Measurements from ENCODE around the gene FOXRED2.

Gene FOXRED2

DNA sequence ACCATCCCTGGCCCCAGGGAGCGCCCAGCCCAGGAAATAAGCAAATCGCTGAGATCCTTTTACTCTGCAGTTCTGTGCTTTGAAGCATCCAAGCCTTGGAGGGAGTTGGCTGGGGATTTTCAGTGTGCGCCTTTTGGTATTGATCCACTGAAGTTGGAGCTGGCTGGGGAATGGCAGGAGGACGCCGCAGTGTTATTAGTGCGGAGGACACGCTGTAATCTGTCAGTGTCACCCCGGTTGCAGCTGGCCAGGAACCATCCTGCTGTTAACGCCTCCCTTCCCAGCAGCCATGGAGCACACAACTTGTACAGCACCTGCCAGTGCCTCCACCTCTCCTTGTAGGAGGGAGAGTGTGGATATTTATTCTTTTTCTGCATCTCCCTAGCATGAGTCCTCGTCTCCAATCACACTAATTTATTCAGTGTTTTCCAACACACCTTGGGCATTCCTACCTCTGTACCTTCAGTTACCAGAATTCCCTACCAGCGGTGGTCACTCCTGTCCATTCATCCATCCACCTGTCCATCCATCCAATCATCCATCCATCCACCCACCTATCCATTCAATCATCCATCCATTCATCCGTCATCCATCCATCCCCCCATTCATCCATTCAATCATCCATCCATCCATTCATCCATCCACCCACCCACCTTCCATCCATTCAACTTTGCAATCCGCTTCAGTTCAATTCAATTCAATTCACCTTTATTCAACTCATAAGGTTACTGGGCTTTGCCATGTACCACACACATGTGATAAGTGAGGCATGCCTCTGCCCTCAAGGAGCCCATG, 44.1 kb upstream of the FOXRED2 start:
- no peaks in the 10 kb centered on the region for H4K20me1 ChIP-seq (ENCODE audit: low read depth, low read length)
- no peak for TF ChIP-seq CTCF (IDR thresholded peaks at IDR 0.05; ENCODE audit: insufficient read depth, low read length, poor library complexity, severe bottlenecking)
- TF ChIP-seq EZH2phosphoT487 (conservative IDR thresholded peaks at IDR 0.05; ENCODE audit: low read length), result no peak
- H3K4me2 ChIP-seq (ENCODE audit: low read depth, low read length, poor library complexity, severe bottlenecking), result no peak overlapping the region

DNA sequence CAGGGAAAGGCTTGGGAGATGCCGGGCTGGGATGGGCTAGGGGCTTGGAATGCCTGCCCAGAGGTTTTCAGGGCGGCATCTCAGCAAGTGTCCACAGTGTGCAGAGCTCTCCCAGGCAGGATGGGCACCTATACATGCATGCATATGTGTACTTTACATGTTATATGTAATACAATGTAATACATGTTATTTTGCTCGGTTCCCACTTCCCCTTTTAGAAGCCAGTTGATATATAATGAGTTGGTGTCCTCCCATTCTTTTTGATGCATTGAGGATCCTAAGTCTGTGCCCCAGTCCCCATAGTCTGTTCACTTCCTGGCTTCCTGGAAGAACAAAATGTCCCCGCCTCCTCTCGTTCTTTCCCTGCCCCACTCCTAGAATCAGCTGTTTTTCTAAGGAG, 42.2 kb upstream of the FOXRED2 start:
- Histone ChIP-seq H3K4me3 (ENCODE audit: insufficient read depth, low read length, poor library complexity, severe bottlenecking) (no peak overlapping the region), H3K9ac (ENCODE audit: low read length) (no peak overlapping the region), H3F3A (ENCODE audit: insufficient read depth) (no peaks in the 10 kb centered on the region), H2AFZ (ENCODE audit: low read depth, low read length, severe bottlenecking) (no peak overlapping the region), H3K9me2 (replicated peaks; ENCODE audit: insufficient read depth, low read length) (no peaks in the 10 kb centered on the region), H3K27me3 (ENCODE audit: low read length) (no peaks in the 10 kb centered on the region), H4K20me1 (ENCODE audit: low read depth, low read length) (no peaks in the 10 kb centered on the region), H3K36me3 (ENCODE audit: low read length) (no peaks in the 10 kb centered on the region), H3K4me2 (ENCODE audit: low read depth, low read length, poor library complexity, severe bottlenecking) (no peak overlapping the region), H3K9me3 (ENCODE audit: insufficient read depth, low read length) (no peaks in the 10 kb centered on the region), H3K79me2 (ENCODE audit: insufficient read depth, low read length) (no peaks in the 10 kb centered on the region), H3K27ac (ENCODE audit: low read depth, low read length) (no peak overlapping the region)
- no peak for TF ChIP-seq EZH2phosphoT487 (conservative IDR thresholded peaks at IDR 0.05; ENCODE audit: low read length)
- no peak for TF ChIP-seq CTCF (IDR thresholded peaks at IDR 0.05; ENCODE audit: insufficient read depth, low read length, poor library complexity, severe bottlenecking)

More for the DNA sequence above, 44.1 kb upstream of the FOXRED2 start:
- Histone ChIP-seq H3K36me3 (ENCODE audit: low read length) (no peaks in the 10 kb centered on the region), H3K27me3 (ENCODE audit: low read length) (no peaks in the 10 kb centered on the region), H3K79me2 (ENCODE audit: insufficient read depth, low read length) (no peaks in the 10 kb centered on the region), H3K9me2 (replicated peaks; ENCODE audit: insufficient read depth, low read length) (no peaks in the 10 kb centered on the region), H3K27ac (ENCODE audit: low read depth, low read length) (no peak overlapping the region), H3K9me3 (ENCODE audit: insufficient read depth, low read length) (no peaks in the 10 kb centered on the region), H3K9ac (ENCODE audit: low read length) (no peak overlapping the region), H3K4me3 (ENCODE audit: insufficient read depth, low read length, poor library complexity, severe bottlenecking) (no peak overlapping the region), H2AFZ (ENCODE audit: low read depth, low read length, severe bottlenecking) (no peak overlapping the region), H3F3A (ENCODE audit: insufficient read depth) (no peaks in the 10 kb centered on the region)

DNA sequence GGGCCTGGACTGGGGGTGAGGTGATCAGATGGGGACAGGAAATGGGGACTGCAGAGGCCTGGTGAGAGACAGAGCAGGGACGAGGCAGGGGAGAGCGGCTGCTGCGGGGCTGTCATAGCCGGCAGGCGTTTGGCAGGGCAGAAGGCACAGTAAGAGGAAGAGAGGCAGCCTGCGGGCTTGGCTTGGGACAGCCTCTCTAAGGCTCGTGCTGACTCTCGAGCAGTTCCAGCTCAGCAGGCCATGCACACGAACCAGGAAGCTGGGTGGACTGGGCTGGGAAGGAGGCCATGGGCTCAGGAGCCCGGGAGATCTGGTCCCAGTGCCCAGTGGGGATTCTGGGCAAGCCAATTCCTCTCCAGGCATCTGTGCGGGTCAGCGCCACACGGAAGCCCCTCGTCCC, 41.8 kb upstream of the FOXRED2 start:
- H4K20me1 ChIP-seq (ENCODE audit: low read depth, low read length), result no peaks in the 10 kb centered on the region
- H3K4me2 ChIP-seq (ENCODE audit: low read depth, low read length, poor library complexity, severe bottlenecking), result no peak overlapping the region
- H3K36me3 ChIP-seq (ENCODE audit: low read length), result no peaks in the 10 kb centered on the region
- H3K9ac ChIP-seq (ENCODE audit: low read length), result no peak overlapping the region
- no peaks in the 10 kb centered on the region for H3F3A ChIP-seq (ENCODE audit: insufficient read depth)
- H3K79me2 ChIP-seq (ENCODE audit: insufficient read depth, low read length), result no peaks in the 10 kb centered on the region
- H3K27ac ChIP-seq (ENCODE audit: low read depth, low read length), result no peak overlapping the region
- H3K9me2 ChIP-seq (replicated peaks; ENCODE audit: insufficient read depth, low read length), result no peaks in the 10 kb centered on the region
- H3K27me3 ChIP-seq (ENCODE audit: low read length), result no peaks in the 10 kb centered on the region
- no peaks in the 10 kb centered on the region for H3K9me3 ChIP-seq (ENCODE audit: insufficient read depth, low read length)
- H2AFZ ChIP-seq (ENCODE audit: low read depth, low read length, severe bottlenecking), result no peak overlapping the region
- no peak overlapping the region for H3K4me3 ChIP-seq (ENCODE audit: insufficient read depth, low read length, poor library complexity, severe bottlenecking)
- no peak for TF ChIP-seq EZH2phosphoT487 (conservative IDR thresholded peaks at IDR 0.05; ENCODE audit: low read length)
- TF ChIP-seq CTCF (IDR thresholded peaks at IDR 0.05; ENCODE audit: insufficient read depth, low read length, poor library complexity, severe bottlenecking), result no peak

Data from SU-DHL-6 (cell line).